ENCODE measurements around the gene TATDN3. TPM values are rescaled to one million over a fixed set of nuclear protein-coding genes. Genes with fewer than 3 reads are reported as not detected.

Gene TATDN3
- total and polyA plus RNA-seq, 2 of the 8 experiments (the other 6 are each of a cell fraction or from before 2014, with no cell fraction given) = 6.9 to 19.4 TPM

DNA sequence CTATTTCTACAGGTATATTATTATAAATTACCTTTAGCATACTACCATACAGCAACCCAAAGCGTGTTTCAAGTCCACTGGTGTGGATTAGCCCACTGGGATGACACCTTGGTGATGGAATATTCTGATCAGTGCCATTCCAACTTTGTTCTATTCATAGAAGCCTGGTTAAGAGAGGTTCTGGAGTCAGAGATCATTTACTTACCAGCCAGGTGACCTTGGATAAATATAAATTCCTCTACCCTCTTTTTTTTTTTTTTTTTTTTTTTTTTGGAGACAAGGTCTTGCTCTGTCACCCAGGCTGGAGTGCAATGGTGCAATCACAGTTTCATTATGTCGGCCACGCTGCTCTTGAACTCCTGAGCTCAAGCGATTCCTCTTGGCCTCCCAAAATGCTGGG lies 55.9 kb downstream of the TATDN3 start, which contains the start of gene SPATA45:
TSS of gene SPATA45 (minus strand) at position 101 of the 400 bp plus-strand sequence. CDS start 11,500 bp downstream, outside the sequence.
- H3K79me2 ChIP-seq (ENCODE audit: control insufficient read depth in 1 of 2, insufficient read depth in 2 of 2, low read length in 2 of 2) = no peaks in the 10 kb centered on the region
- H3K4me2 ChIP-seq (ENCODE audit: insufficient read depth in 1 of 2, low read depth in 2 of 2, low read length in 2 of 2) = no peak within 1 kb of the TSS
- H4K8ac ChIP-seq (ENCODE audit: extremely low read depth, insufficient read depth, low read length) = no peak within 1 kb of the TSS
- CTCF ChIA-PET (ENCODE audit: partially characterized antibody) = interaction anchor here (0.6 to 1.7 kb wide), 2 partner anchors 32 to 183 kb away, joined by 3 to 8 read pairs; no protein-coding TSS in a partner anchor
- no peak within 1 kb of the TSS for H2BK15ac ChIP-seq (ENCODE audit: low read length)
- WGBS, 2 experiments (ENCODE audit: extremely low coverage in 1 of 2, insufficient coverage in 1 of 2, insufficient read length in 1 of 2, insufficient replicate concordance in 2 of 2, low coverage in 1 of 2, low lambda C conversion rate in 2 of 2, missing lambda C conversion rate in 1 of 2) = 98% methylated on average over 4 of the region's 4 CpGs; no CpG with 5 or more reads in 1 of the 2 experiments
- no peak within 1 kb of the TSS for H2AK5ac ChIP-seq (ENCODE audit: low read depth, low read length)
- no peaks in the 10 kb centered on the region for H4K20me1 ChIP-seq (replicated peaks in 1 of 2; ENCODE audit: control insufficient read depth in 1 of 2, insufficient read depth in 2 of 2, low read length in 2 of 2)
- H3K4me3 ChIP-seq (ENCODE audit: extremely low read depth in 1 of 4, insufficient read depth in 2 of 4, low read depth in 3 of 4, low read length in 4 of 4) = no peak within 1 kb of the TSS
- no peak within 1 kb of the TSS for H3K56ac ChIP-seq (replicated peaks; ENCODE audit: insufficient read length, low read depth, low read length)
- peaks cover 2% of the 10 kb centered on the region; the same call in 1 of the 2 replicates for H3K23me2 ChIP-seq (ENCODE audit: low read depth, low read length)
- peaks cover 0 to 4% (median 0%) of the 10 kb centered on the region in 4 experiments; a peak in 2 of 7 replicates for H3K4me1 ChIP-seq (replicated peaks in 1 of 4; ENCODE audit: control insufficient read depth in 3 of 4, insufficient read depth in 4 of 4, low read length in 3 of 4)
- no peak within 1 kb of the TSS for H3K14ac ChIP-seq (ENCODE audit: insufficient read length)
- no peak within 1 kb of the TSS for H2BK20ac ChIP-seq (ENCODE audit: low read length)
- H3K36me3 ChIP-seq (ENCODE audit: control insufficient read depth in 2 of 4, insufficient read depth in 4 of 4, low read length in 3 of 4) = no peaks in the 10 kb centered on the region
- H3K4ac ChIP-seq (replicated peaks; ENCODE audit: insufficient read length, low read depth, low read length) = no peak within 1 kb of the TSS
- no peak for DNase-seq (ENCODE audit: low read depth in 1 of 2, low spot score in 2 of 2)
- no peak within 1 kb of the TSS for H2BK12ac ChIP-seq (ENCODE audit: low read depth, low read length)
- no peak within 1 kb of the TSS for H2BK120ac ChIP-seq (replicated peaks; ENCODE audit: low read depth, low read length)
- no peaks in the 10 kb centered on the region for H3K27me3 ChIP-seq (replicated peaks in 1 of 4; ENCODE audit: control insufficient read depth in 3 of 4, extremely low read depth in 1 of 4, insufficient read depth in 3 of 4, low read length in 3 of 4)
- H2AFZ ChIP-seq (ENCODE audit: low read length) = no peak within 1 kb of the TSS
- H4K5ac ChIP-seq (ENCODE audit: insufficient read length, low read depth, low read length) = no peak within 1 kb of the TSS
- H3K23ac ChIP-seq (ENCODE audit: insufficient read length) = no peak within 1 kb of the TSS
- no peak within 1 kb of the TSS for H3K18ac ChIP-seq (ENCODE audit: extremely low read depth, low read length)
- POLR2A ChIA-PET (ENCODE audit: partially characterized antibody) = interaction anchor here (2.5 kb wide), 1 partner anchor 11 kb away, joined by 13 read pairs; the partner anchor contains the start of gene FLVCR1
- H2BK5ac ChIP-seq (ENCODE audit: low read depth, low read length) = no peak within 1 kb of the TSS
- H3K9me3 ChIP-seq (ENCODE audit: insufficient read depth in 2 of 2, low read depth in 1 of 2, low read length in 1 of 2) = no peaks in the 10 kb centered on the region
- FAIRE-seq = no peak
- H4K91ac ChIP-seq (replicated peaks; ENCODE audit: insufficient read length, low read length) = no peak within 1 kb of the TSS
- H3K9ac ChIP-seq (replicated peaks in 1 of 4; ENCODE audit: extremely low read depth in 1 of 4, low read depth in 3 of 4, low read length in 3 of 4) = no peak within 1 kb of the TSS
- H3K27ac ChIP-seq (ENCODE audit: low read depth, low read length) = no peak within 1 kb of the TSS
- no peaks in the 10 kb centered on the region for H3K79me1 ChIP-seq (ENCODE audit: low read depth, low read length)
- TF ChIP-seq HDAC2 (IDR thresholded peaks at IDR 0.05; ENCODE audit: borderline replicate concordance in 1 of 2, low read depth in 2 of 2, low read length in 2 of 2) (no peak), HDAC6 (IDR thresholded peaks at IDR 0.05; ENCODE audit: low read depth, low read length) (no peak), CHD2 (IDR thresholded peaks at IDR 0.05; ENCODE audit: low read length) (no peak), FOSL1 (IDR thresholded peaks at IDR 0.05; ENCODE audit: insufficient read depth, low read depth, low read length) (no peak), CREB1 (IDR thresholded peaks at IDR 0.05) (no peak)
- TF ChIP-seq, protein P1, sequence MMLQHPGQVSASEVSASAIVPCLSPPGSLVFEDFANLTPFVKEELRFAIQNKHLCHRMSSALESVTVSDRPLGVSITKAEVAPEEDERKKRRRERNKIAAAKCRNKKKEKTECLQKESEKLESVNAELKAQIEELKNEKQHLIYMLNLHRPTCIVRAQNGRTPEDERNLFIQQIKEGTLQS (IDR thresholded peaks at IDR 0.05; ENCODE audit: insufficient read depth, low read depth, low read length) = no peak
